ENCODE data around the gene FBL.

DNA sequence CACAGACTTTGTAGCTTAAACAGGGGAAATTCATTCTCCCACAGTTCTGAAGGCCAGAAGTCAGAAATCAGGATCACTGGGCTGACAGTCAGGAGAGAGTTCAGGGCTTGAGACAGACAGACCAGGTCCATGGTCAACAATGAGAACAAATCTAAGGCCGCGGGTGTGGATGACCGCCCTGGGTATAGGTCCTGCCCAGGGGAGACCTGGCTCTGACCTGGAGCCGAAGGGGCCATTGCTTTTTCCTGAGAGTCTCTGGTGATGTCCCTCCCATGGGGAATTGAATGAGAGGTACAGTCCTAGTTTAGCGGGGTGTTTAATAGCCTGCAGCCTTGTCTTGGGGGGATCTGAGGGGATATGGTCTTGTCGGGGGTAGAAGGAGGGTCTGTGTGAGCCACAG is 25.2 kb upstream of the FBL start:
- TF ChIP-seq, protein P1, sequence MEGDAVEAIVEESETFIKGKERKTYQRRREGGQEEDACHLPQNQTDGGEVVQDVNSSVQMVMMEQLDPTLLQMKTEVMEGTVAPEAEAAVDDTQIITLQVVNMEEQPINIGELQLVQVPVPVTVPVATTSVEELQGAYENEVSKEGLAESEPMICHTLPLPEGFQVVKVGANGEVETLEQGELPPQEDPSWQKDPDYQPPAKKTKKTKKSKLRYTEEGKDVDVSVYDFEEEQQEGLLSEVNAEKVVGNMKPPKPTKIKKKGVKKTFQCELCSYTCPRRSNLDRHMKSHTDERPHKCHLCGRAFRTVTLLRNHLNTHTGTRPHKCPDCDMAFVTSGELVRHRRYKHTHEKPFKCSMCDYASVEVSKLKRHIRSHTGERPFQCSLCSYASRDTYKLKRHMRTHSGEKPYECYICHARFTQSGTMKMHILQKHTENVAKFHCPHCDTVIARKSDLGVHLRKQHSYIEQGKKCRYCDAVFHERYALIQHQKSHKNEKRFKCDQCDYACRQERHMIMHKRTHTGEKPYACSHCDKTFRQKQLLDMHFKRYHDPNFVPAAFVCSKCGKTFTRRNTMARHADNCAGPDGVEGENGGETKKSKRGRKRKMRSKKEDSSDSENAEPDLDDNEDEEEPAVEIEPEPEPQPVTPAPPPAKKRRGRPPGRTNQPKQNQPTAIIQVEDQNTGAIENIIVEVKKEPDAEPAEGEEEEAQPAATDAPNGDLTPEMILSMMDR (conservative IDR thresholded peaks at IDR 0.05; ENCODE audit: low read length) = no peak
- TF ChIP-seq EZH2phosphoT487 (IDR thresholded peaks at IDR 0.05; ENCODE audit: borderline replicate concordance) = no peak
